Testis (tissue), 2 donors: ENCODE measurements around the gene OR2G3.

Source experiments
- POLR2A ChIP-seq: fragments of 450-650 bp; IDR thresholded peaks from one replicate; pipeline ENCODE4 v1.6.1; 2017; ENCODE audit warnings: antibody characterized with exemption, mild to moderate bottlenecking, moderate library complexity
- TF ChIP-seq, protein P1 (sequence below), 3 experiments: fragments of 450-650 bp in 2 of 3; fragments of 200-600 bp in 1 of 3; sonication (generic) in 1 of 3; IDR thresholded peaks; one replicate each; pipeline ENCODE4 v1.5.1; 2016 to 2019; ENCODE audit warnings: antibody characterized with exemption in 3 of 3, mild to moderate bottlenecking in 2 of 3, moderate library complexity in 1 of 3

DNA sequence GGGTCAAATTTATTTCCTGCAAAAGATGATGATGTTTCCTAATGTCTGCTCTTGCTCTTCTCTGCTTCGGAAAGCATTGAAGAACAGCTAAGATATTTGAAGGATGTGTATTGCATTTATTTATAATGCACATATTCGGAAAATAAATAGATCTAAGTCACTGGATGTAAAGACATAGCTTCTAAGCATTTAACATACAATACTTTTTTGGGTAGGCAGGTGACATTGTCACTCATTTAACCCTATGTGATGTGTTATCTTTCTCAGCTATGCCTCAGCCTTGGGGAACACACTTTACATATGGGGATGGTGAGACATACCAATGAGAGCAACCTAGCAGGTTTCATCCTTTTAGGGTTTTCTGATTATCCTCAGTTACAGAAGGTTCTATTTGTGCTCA, 17.3 kb upstream of the OR2G3 start, which contains the start of gene OR2G2:
- TF ChIP-seq POLR2A, result no peak
- TF ChIP-seq, protein P1, sequence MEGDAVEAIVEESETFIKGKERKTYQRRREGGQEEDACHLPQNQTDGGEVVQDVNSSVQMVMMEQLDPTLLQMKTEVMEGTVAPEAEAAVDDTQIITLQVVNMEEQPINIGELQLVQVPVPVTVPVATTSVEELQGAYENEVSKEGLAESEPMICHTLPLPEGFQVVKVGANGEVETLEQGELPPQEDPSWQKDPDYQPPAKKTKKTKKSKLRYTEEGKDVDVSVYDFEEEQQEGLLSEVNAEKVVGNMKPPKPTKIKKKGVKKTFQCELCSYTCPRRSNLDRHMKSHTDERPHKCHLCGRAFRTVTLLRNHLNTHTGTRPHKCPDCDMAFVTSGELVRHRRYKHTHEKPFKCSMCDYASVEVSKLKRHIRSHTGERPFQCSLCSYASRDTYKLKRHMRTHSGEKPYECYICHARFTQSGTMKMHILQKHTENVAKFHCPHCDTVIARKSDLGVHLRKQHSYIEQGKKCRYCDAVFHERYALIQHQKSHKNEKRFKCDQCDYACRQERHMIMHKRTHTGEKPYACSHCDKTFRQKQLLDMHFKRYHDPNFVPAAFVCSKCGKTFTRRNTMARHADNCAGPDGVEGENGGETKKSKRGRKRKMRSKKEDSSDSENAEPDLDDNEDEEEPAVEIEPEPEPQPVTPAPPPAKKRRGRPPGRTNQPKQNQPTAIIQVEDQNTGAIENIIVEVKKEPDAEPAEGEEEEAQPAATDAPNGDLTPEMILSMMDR (IDR thresholded peaks at IDR 0.05), result no peak
